BE2C (cell line): Measurements from ENCODE around the gene FCRL4.

Experiments
- DNase-seq: peaks from one replicate; pipeline ENCODE4 v3.0.0-alpha.2; 2020
- H3K27me3 ChIP-seq: fragments of 250-450 bp; sonication (Bioruptor Pico); 2 replicates; pipeline ENCODE4 v1.5.1; 2020; ENCODE audit warnings: mild to moderate bottlenecking
- H3K36me3 ChIP-seq: fragments of 250-450 bp; sonication (Bioruptor Pico); 2 replicates; pipeline ENCODE4 v1.5.1; 2020; ENCODE audit warnings: mild to moderate bottlenecking
- H3K4me1 ChIP-seq: fragments of 250-450 bp; sonication (Bioruptor Pico); 2 replicates; pipeline ENCODE4 v1.5.1; 2020
- H3K4me3 ChIP-seq: 2 replicates; pipeline ENCODE4 v1.5.1; 2011; ENCODE audit warnings: low read depth, low read length
- H3K9me3 ChIP-seq: fragments of 250-450 bp; sonication (Bioruptor Pico); 2 replicates; pipeline ENCODE4 v1.5.1; 2020
- TF ChIP-seq, protein P1 (sequence below): IDR thresholded peaks from 2 replicates; pipeline ENCODE4 v1.5.1; 2012; ENCODE audit warnings: mild to moderate bottlenecking, low read depth, low read length

The FCRL4 gene

GRCh38 chr1:157542676-157543075, 55.2 kb downstream of the FCRL4 start:
- Histone ChIP-seq H3K4me1 (no peaks in the 10 kb centered on the region), H3K9me3 (no peaks in the 10 kb centered on the region), H3K36me3 (no peaks in the 10 kb centered on the region), H3K4me3 (no peak overlapping the region), H3K27me3 (peaks cover 8% of the 10 kb centered on the region)
- DNase-seq: no peak
- TF ChIP-seq, protein P1, sequence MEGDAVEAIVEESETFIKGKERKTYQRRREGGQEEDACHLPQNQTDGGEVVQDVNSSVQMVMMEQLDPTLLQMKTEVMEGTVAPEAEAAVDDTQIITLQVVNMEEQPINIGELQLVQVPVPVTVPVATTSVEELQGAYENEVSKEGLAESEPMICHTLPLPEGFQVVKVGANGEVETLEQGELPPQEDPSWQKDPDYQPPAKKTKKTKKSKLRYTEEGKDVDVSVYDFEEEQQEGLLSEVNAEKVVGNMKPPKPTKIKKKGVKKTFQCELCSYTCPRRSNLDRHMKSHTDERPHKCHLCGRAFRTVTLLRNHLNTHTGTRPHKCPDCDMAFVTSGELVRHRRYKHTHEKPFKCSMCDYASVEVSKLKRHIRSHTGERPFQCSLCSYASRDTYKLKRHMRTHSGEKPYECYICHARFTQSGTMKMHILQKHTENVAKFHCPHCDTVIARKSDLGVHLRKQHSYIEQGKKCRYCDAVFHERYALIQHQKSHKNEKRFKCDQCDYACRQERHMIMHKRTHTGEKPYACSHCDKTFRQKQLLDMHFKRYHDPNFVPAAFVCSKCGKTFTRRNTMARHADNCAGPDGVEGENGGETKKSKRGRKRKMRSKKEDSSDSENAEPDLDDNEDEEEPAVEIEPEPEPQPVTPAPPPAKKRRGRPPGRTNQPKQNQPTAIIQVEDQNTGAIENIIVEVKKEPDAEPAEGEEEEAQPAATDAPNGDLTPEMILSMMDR: no peak

- H3K4me3 ChIP-seq: no peak overlapping the region
- TF ChIP-seq, protein P1: no peak
- no peaks in the 10 kb centered on the region for H3K4me1 ChIP-seq
- no peak for DNase-seq
- no peaks in the 10 kb centered on the region for H3K36me3 ChIP-seq
- no peaks in the 10 kb centered on the region for H3K9me3 ChIP-seq
- H3K27me3 ChIP-seq: peaks cover 10% of the 10 kb centered on the region
Measured at GRCh38 chr1:157540852-157541251, 57.0 kb downstream of the FCRL4 start.

DNA sequence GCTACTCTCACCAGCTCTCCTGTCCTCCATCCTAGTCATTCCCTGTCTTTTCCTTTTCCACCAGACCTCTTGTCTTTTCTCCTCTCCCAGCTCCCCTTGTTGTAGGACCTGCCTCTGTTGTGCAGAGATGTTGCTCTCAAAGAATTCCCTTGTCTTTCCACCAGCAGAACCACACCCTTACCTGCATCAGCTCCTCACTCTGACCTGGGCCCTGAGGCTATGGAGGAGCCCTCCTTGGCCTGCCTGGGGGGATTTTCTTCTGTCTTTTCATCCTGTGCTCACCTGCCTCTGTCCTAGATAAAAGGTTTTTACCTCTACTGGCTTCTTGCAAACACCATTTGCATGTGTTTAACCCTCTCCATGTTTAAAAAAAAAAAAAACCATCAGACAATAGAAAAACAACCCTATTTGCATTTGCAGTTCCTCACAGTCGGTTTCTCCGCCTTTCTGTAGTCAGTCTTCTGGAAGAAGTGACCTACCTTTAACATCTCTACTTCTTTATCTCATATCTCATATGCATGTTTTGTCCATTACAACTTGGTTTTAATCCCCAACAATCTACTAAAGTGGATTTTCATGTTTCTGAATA, 57.6 kb downstream of the FCRL4 start:
- TF ChIP-seq, protein P1: no peak
- Histone ChIP-seq H3K9me3 (no peaks in the 10 kb centered on the region), H3K36me3 (no peaks in the 10 kb centered on the region), H3K4me1 (no peaks in the 10 kb centered on the region), H3K27me3 (peaks cover 8% of the 10 kb centered on the region), H3K4me3 (no peak overlapping the region)
- no peak for DNase-seq

DNA sequence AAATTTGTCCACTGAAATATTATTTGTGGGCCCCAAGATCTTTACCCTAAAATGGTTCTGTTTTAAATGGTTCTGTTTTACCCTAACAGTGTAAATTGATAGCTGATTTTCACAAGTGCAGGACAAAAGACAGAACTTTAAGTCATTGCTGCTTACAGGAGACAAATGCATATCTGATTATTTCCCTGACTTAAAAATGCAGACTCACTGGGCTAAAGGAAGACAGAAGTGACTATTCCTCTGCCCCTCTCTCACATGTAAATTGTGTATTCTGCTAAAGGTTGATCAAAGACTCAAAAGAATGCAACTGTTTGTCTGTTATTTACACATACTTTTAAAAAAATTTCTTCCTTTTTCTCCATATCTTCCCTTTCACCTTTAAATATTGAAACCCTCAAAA, 58.3 kb downstream of the FCRL4 start:
- peaks cover 6% of the 10 kb centered on the region for H3K27me3 ChIP-seq
- H3K4me1 ChIP-seq: no peaks in the 10 kb centered on the region
- H3K9me3 ChIP-seq: no peaks in the 10 kb centered on the region
- no peak for DNase-seq
- no peak overlapping the region for H3K4me3 ChIP-seq
- H3K36me3 ChIP-seq: no peaks in the 10 kb centered on the region
- TF ChIP-seq, protein P1: no peak

GRCh38 chr1:157532569-157532968, 65.3 kb downstream of the FCRL4 start:
- Histone ChIP-seq H3K36me3 (no peaks in the 10 kb centered on the region), H3K27me3 (peaks cover under 1% of the 10 kb centered on the region; the same call in 1 of the 2 replicates), H3K4me1 (no peaks in the 10 kb centered on the region), H3K4me3 (no peak overlapping the region), H3K9me3 (no peaks in the 10 kb centered on the region)
- no peak for DNase-seq
- TF ChIP-seq, protein P1: no peak

DNA sequence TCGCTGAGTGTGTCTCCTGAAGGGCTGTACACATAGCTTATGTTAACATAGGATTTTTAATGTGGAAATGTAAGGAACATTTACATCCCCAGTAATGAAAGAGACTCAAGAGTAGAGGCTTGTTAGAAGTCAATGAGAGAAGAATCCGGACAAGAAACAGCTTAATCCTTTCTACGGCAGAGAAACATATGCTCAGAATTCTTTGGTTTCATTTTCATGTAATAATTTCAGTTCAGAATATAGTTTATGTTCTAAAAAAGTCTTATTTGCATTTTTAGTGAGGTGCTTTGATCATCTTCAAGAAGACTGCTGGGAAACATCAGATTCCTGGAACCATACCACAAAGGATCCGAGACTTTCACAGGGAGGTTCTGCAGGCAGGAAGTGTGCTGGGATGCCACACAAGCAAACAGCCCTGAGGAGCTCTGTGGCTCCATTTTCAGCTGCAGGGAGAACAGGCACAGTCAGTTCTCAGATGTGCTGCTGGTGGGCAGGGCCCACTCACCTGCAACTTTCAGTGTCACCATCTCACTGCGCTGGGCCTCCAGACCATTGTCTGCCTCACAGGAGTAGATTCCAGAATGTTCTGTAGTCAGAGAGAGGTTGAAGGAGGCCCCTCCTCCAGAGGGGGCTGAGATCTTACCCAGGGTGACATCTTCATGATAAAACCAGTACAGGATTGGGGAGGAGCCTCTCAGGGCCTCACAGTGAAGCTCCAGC, 74.0 kb downstream of the FCRL4 start:
- TF ChIP-seq, protein P1: no peak
- Histone ChIP-seq H3K9me3 (no peaks in the 10 kb centered on the region), H3K4me1 (no peaks in the 10 kb centered on the region), H3K4me3 (no peak overlapping the region), H3K36me3 (no peaks in the 10 kb centered on the region), H3K27me3 (peaks cover 14% of the 10 kb centered on the region)
- no peak for DNase-seq
